Liver (tissue), 9 donors: ENCODE measurements around the gene PCGF2. TPM values are rescaled to one million over a fixed set of nuclear protein-coding genes. Genes with fewer than 3 reads are reported as not detected.

Experiments used
- DNase-seq: peaks from one replicate; pipeline ENCODE4 v3.0.0-alpha.2; 2017; ENCODE audit warnings: low spot score
- H3K27ac ChIP-seq, 2 donors: one replicate each; pipeline ENCODE4 v1.7.0; 2013; ENCODE audit warnings: inconsistent platforms in 2 of 2, low read length in 2 of 2, control low read depth in 1 of 2, low read depth in 1 of 2, mild to moderate bottlenecking in 1 of 2
- H3K27me3 ChIP-seq, 4 donors: one replicate each; pipeline versions ENCODE4 v1.6.1 to v1.7.0; 2013; ENCODE audit warnings: low read length in 3 of 4, inconsistent platforms in 1 of 4, mild to moderate bottlenecking in 1 of 4, moderate library complexity in 1 of 4; ENCODE audit not compliant: control insufficient read depth in 4 of 4, insufficient read depth in 4 of 4
- H3K36me3 ChIP-seq, 4 donors: one replicate each; pipeline versions ENCODE4 v1.6.1 to v1.7.0; 2013; ENCODE audit warnings: low read length in 3 of 4, mild to moderate bottlenecking in 3 of 4, low read depth in 1 of 4, moderate library complexity in 1 of 4; ENCODE audit not compliant: control insufficient read depth in 4 of 4, insufficient read depth in 3 of 4
- H3K4me1 ChIP-seq, 4 donors: one replicate each; pipeline versions ENCODE4 v1.6.1 to v1.7.0; 2013; ENCODE audit warnings: low read length in 3 of 4, mild to moderate bottlenecking in 3 of 4, moderate library complexity in 1 of 4; ENCODE audit not compliant: control insufficient read depth in 4 of 4, insufficient read depth in 4 of 4
- H3K4me3 ChIP-seq, 3 donors: one replicate each; pipeline versions ENCODE4 v1.6.1 to v1.7.0; 2013; ENCODE audit warnings: low read length in 3 of 3, control low read depth in 1 of 3, low read depth in 1 of 3, mild to moderate bottlenecking in 1 of 3
- H3K9ac ChIP-seq, 2 donors: one replicate each; pipeline ENCODE4 v1.7.0; 2013; ENCODE audit warnings: low read length in 2 of 2, mild to moderate bottlenecking in 2 of 2, moderate library complexity in 2 of 2, control low read depth in 1 of 2, low read depth in 1 of 2
- H3K9me3 ChIP-seq, 4 donors: one replicate each; pipeline versions ENCODE4 v1.6.1 to v1.7.0; 2013; ENCODE audit warnings: low read length in 3 of 4; ENCODE audit not compliant: control insufficient read depth in 4 of 4
- EGR1 ChIP-seq, 2 donors: IDR thresholded peaks; 2 replicates each; pipeline ENCODE4 v1.6.1; 2016 to 2018; ENCODE audit warnings: antibody characterized with exemption in 2 of 2, low read depth in 2 of 2
- FOXA1 ChIP-seq: IDR thresholded peaks from 2 replicates; pipeline ENCODE4 v1.6.1; 2016; ENCODE audit warnings: antibody characterized with exemption
- FOXA2 ChIP-seq: IDR thresholded peaks from 2 replicates; pipeline ENCODE4 v1.6.1; 2016; ENCODE audit warnings: antibody characterized with exemption
- GABPA ChIP-seq, 2 donors: IDR thresholded peaks in 1 of 2; conservative IDR thresholded peaks in 1 of 2; 2 replicates each; pipeline ENCODE4 v1.6.1; 2016; ENCODE audit warnings: antibody characterized with exemption in 2 of 2, mild to moderate bottlenecking in 1 of 2, moderate library complexity in 1 of 2
- HNF4A ChIP-seq, 2 donors: conservative IDR thresholded peaks; 2 replicates each; pipeline ENCODE4 v1.6.1; 2016; ENCODE audit warnings: antibody characterized with exemption in 2 of 2, mild to moderate bottlenecking in 2 of 2
- HNF4G ChIP-seq: IDR thresholded peaks from 2 replicates; pipeline ENCODE4 v1.6.1; 2016; ENCODE audit warnings: antibody characterized with exemption
- JUND ChIP-seq, 2 donors: IDR thresholded peaks; 2 replicates each; pipeline ENCODE4 v1.6.1; 2016; ENCODE audit warnings: antibody characterized with exemption in 2 of 2
- NR2F2 ChIP-seq: IDR thresholded peaks from 2 replicates; pipeline ENCODE4 v1.6.1; 2016; ENCODE audit warnings: antibody characterized with exemption
- RAD21 ChIP-seq, 2 donors: IDR thresholded peaks; 2 replicates each; pipeline ENCODE4 v1.6.1; 2016; ENCODE audit warnings: antibody characterized with exemption in 2 of 2, mild to moderate bottlenecking in 2 of 2
- RXRA ChIP-seq, 2 donors: IDR thresholded peaks; 2 replicates each; pipeline ENCODE4 v1.6.1; 2017 to 2018; ENCODE audit warnings: antibody characterized with exemption in 2 of 2, mild to moderate bottlenecking in 1 of 2
- SP1 ChIP-seq: IDR thresholded peaks from 2 replicates; pipeline ENCODE4 v1.6.1; 2018; ENCODE audit warnings: antibody characterized with exemption, mild to moderate bottlenecking
- TAF1 ChIP-seq: conservative IDR thresholded peaks from 2 replicates; pipeline ENCODE4 v1.6.1; 2016; ENCODE audit warnings: antibody characterized with exemption, mild to moderate bottlenecking
- YY1 ChIP-seq: IDR thresholded peaks from 2 replicates; pipeline ENCODE4 v1.6.1; 2016; ENCODE audit warnings: antibody characterized with exemption, mild to moderate bottlenecking
- WGBS: extraction: QIAGEN DNeasy Blood & Tissue Kit; methylation state at CpG from one replicate; pipeline ENCODE4 v1.1.7; 2013; 5-methylcytosine and 5-hydroxymethylcytosine counted together
- polyA plus RNA-seq, 2 donors: library from polyadenylated mRNA; stranded (reverse) in 1 of 2; unstranded in 1 of 2; fragments of 200-250 nt in 1 of 2; fragments of >200 nt in 1 of 2; fragmentation: Nextera tagmentation in 1 of 2; extraction: Ambion mirVana in 1 of 2; gene quantifications; one replicate each; pipeline versions ENCODE4 v1.2.1 to v1.2.3, GENCODE V29; 2013 to 2015
- total RNA-seq, 2 donors: library from RNA; depleted of rRNA; stranded (reverse); fragments of >200 nt; gene quantifications; one replicate each; pipeline ENCODE4 v1.2.3, GENCODE V29; 2014
- TF ChIP-seq, protein P1 (sequence below): IDR thresholded peaks from 2 replicates; pipeline ENCODE4 v1.6.1; 2016; ENCODE audit warnings: antibody characterized with exemption
- TF ChIP-seq, protein P2 (sequence below): fragments of 150-350 bp; IDR thresholded peaks from 2 replicates; pipeline ENCODE4 v1.5.1; 2017; ENCODE audit warnings: improper control_type of control experiment, low read depth, low read length; ENCODE audit not compliant: missing input control
- TF ChIP-seq, protein P3 (sequence below): IDR thresholded peaks from 2 replicates; pipeline ENCODE4 v1.6.1; 2016; ENCODE audit warnings: antibody characterized with exemption
- TF ChIP-seq, protein P4 (sequence below): IDR thresholded peaks from 2 replicates; pipeline ENCODE4 v1.6.1; 2016; ENCODE audit warnings: antibody characterized with exemption, mild to moderate bottlenecking
- TF ChIP-seq, protein P5 (sequence below): IDR thresholded peaks from 2 replicates; pipeline ENCODE4 v1.6.1; 2016; ENCODE audit warnings: antibody characterized with exemption
- donor health status: healthy.
- donor health status: healthy.
- donor health status: healthy.
- donor health status: healthy.
- donor health status: healthy.

The PCGF2 gene
- total and polyA plus RNA-seq, 4 donors = 1.2 to 3.2 (median 1.8) TPM

DNA sequence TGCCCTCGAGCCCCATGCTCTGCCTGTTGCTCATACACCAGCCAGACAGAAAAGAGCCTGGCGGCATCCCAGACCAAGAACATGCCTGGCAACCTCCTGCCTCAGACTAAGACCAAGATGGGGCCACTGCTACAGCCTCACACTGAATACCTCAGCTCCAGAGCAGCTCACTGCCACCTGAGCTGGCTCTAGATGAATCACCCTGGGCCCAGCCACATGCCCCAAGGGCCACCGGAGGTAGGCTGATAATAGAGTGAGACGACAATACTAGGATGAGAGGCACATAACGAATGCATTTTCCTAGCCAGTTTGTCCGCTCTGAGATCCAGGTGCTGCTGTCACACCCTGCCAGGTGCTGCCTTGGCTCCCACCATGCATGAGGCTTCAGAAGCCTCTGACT, 38.2 kb upstream of the PCGF2 start:
- Histone ChIP-seq H3K9me3 (no peaks in the 10 kb centered on the region), H3K4me3 (no peak overlapping the region), H3K27me3 (no peaks in the 10 kb centered on the region), H3K36me3 (peaks cover 9 to 44% (median 28%) of the 10 kb centered on the region in 4 donors), H3K4me1 (no peaks in the 10 kb centered on the region), H3K9ac (no peak overlapping the region), H3K27ac (no peak overlapping the region)
- TF ChIP-seq TAF1 = no peak
- no peak for TF ChIP-seq HNF4G
- TF ChIP-seq HNF4A (conservative IDR thresholded peaks at IDR 0.05) = no peak
- TF ChIP-seq RXRA (IDR thresholded peaks at IDR 0.05) = no peak
- TF ChIP-seq, protein P1, sequence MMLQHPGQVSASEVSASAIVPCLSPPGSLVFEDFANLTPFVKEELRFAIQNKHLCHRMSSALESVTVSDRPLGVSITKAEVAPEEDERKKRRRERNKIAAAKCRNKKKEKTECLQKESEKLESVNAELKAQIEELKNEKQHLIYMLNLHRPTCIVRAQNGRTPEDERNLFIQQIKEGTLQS = no peak
- TF ChIP-seq YY1 = no peak
- TF ChIP-seq NR2F2 = no peak
- TF ChIP-seq, protein P2, sequence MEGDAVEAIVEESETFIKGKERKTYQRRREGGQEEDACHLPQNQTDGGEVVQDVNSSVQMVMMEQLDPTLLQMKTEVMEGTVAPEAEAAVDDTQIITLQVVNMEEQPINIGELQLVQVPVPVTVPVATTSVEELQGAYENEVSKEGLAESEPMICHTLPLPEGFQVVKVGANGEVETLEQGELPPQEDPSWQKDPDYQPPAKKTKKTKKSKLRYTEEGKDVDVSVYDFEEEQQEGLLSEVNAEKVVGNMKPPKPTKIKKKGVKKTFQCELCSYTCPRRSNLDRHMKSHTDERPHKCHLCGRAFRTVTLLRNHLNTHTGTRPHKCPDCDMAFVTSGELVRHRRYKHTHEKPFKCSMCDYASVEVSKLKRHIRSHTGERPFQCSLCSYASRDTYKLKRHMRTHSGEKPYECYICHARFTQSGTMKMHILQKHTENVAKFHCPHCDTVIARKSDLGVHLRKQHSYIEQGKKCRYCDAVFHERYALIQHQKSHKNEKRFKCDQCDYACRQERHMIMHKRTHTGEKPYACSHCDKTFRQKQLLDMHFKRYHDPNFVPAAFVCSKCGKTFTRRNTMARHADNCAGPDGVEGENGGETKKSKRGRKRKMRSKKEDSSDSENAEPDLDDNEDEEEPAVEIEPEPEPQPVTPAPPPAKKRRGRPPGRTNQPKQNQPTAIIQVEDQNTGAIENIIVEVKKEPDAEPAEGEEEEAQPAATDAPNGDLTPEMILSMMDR = no peak
- no peak for TF ChIP-seq FOXA1
- no peak for TF ChIP-seq RAD21 (IDR thresholded peaks at IDR 0.05)
- TF ChIP-seq SP1 = no peak
- TF ChIP-seq, protein P3, sequence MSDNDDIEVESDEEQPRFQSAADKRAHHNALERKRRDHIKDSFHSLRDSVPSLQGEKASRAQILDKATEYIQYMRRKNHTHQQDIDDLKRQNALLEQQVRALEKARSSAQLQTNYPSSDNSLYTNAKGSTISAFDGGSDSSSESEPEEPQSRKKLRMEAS = no peak
- TF ChIP-seq JUND (IDR thresholded peaks at IDR 0.05) = no peak
- TF ChIP-seq EGR1 (IDR thresholded peaks at IDR 0.05; ENCODE audit: low read depth in 2 of 2) = no peak
- no peak for TF ChIP-seq GABPA (IDR thresholded peaks at IDR 0.05 in 1 of 2, conservative IDR thresholded peaks at IDR 0.05 in 1 of 2)
- no peak for TF ChIP-seq FOXA2
- TF ChIP-seq, protein P4, sequence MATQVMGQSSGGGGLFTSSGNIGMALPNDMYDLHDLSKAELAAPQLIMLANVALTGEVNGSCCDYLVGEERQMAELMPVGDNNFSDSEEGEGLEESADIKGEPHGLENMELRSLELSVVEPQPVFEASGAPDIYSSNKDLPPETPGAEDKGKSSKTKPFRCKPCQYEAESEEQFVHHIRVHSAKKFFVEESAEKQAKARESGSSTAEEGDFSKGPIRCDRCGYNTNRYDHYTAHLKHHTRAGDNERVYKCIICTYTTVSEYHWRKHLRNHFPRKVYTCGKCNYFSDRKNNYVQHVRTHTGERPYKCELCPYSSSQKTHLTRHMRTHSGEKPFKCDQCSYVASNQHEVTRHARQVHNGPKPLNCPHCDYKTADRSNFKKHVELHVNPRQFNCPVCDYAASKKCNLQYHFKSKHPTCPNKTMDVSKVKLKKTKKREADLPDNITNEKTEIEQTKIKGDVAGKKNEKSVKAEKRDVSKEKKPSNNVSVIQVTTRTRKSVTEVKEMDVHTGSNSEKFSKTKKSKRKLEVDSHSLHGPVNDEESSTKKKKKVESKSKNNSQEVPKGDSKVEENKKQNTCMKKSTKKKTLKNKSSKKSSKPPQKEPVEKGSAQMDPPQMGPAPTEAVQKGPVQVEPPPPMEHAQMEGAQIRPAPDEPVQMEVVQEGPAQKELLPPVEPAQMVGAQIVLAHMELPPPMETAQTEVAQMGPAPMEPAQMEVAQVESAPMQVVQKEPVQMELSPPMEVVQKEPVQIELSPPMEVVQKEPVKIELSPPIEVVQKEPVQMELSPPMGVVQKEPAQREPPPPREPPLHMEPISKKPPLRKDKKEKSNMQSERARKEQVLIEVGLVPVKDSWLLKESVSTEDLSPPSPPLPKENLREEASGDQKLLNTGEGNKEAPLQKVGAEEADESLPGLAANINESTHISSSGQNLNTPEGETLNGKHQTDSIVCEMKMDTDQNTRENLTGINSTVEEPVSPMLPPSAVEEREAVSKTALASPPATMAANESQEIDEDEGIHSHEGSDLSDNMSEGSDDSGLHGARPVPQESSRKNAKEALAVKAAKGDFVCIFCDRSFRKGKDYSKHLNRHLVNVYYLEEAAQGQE = no peak
- TF ChIP-seq, protein P5, sequence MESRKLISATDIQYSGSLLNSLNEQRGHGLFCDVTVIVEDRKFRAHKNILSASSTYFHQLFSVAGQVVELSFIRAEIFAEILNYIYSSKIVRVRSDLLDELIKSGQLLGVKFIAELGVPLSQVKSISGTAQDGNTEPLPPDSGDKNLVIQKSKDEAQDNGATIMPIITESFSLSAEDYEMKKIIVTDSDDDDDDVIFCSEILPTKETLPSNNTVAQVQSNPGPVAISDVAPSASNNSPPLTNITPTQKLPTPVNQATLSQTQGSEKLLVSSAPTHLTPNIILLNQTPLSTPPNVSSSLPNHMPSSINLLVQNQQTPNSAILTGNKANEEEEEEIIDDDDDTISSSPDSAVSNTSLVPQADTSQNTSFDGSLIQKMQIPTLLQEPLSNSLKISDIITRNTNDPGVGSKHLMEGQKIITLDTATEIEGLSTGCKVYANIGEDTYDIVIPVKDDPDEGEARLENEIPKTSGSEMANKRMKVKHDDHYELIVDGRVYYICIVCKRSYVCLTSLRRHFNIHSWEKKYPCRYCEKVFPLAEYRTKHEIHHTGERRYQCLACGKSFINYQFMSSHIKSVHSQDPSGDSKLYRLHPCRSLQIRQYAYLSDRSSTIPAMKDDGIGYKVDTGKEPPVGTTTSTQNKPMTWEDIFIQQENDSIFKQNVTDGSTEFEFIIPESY = no peak
- no peak for DNase-seq
- WGBS = 87% methylated on average over 6 of the region's 6 CpGs
